GM12878 (cell line): ENCODE results near the gene SYT3. TPM values are rescaled to one million over a fixed set of nuclear protein-coding genes. Genes with fewer than 3 reads are reported as not detected.

Experiments
- ATAC-seq: fragments of 200-7000 bp; cut with Tn5 transposase; 3 replicates; pipeline ENCODE4 v1.9.1; 2020; ENCODE audit warnings: mild to moderate bottlenecking, moderate library complexity
- BruUV-seq: library from RNA; stranded (reverse); fragments of 400-500 nt; replicated peaks from 2 replicates; lab custom pipeline; 2021; lab: Mats Ljungman, UMichigan
- CTCF ChIA-PET: fragments of 300-600 bp; sonication (Branson Sonifier 250); formaldehyde crosslinking; extraction: SDS; loops from one replicate; lab custom pipeline; 2021; ENCODE audit warnings: inconsistent platforms; lab: Yijun Ruan, JAX
- POLR2A ChIA-PET: fragments of 350-600 bp; formaldehyde crosslinking; extraction: SDS; loops from one replicate; lab custom pipeline; 2021; ENCODE audit warnings: inconsistent platforms; lab: Charles Lee
- RAD21 ChIA-PET: fragments of 300-600 bp; sonication (Branson Sonifier 250); formaldehyde crosslinking; loops from one replicate; lab custom pipeline; 2023; ENCODE audit warnings: antibody characterized with exemption; ENCODE audit not compliant: unreplicated experiment; lab: Charles Lee
- SMC1A ChIA-PET: fragments of 300-600 bp; sonication (Branson Sonifier 250); formaldehyde crosslinking; loops from one replicate; lab custom pipeline; 2023; ENCODE audit not compliant: unreplicated experiment, uncharacterized antibody; lab: Charles Lee
- DNase-seq: peaks from one replicate; pipeline ENCODE4 v3.0.0-alpha.2; 2011; ENCODE audit warnings: low read depth, low spot score
- FAIRE-seq: peaks from 3 replicates; lab custom pipeline; 2011; peaks lifted over from hg19 to GRCh38; lab: Jason Lieb, UNC
- H2AFZ ChIP-seq: 2 replicates; pipeline ENCODE4 v1.6.0; 2011; ENCODE audit warnings: low read depth, low read length, control low read depth; ENCODE audit not compliant: control insufficient read depth
- H3K27ac ChIP-seq: 2 replicates; pipeline ENCODE4 v1.5.1; 2011; ENCODE audit warnings: control low read depth; ENCODE audit not compliant: control insufficient read depth, insufficient read depth
- H3K27me3 ChIP-seq, 2 experiments: replicated peaks in 1 of 2; 2 replicates each; pipeline versions ENCODE4 v1.6.0 to v1.6.1; 2011; ENCODE audit warnings: low read length in 1 of 2; ENCODE audit not compliant: control insufficient read depth in 2 of 2, insufficient read depth in 2 of 2
- H3K36me3 ChIP-seq, 2 experiments: 2 replicates each; pipeline ENCODE4 v1.5.1; 2011; ENCODE audit warnings: low read length in 1 of 2; ENCODE audit not compliant: control insufficient read depth in 2 of 2, insufficient read depth in 2 of 2
- H3K4me1 ChIP-seq: 2 replicates; pipeline ENCODE4 v1.6.1; 2011; ENCODE audit warnings: mild to moderate bottlenecking, low read length, moderate library complexity, mixed read lengths; ENCODE audit not compliant: control insufficient read depth, insufficient read depth
- H3K4me2 ChIP-seq: 2 replicates; pipeline ENCODE4 v1.6.0; 2011; ENCODE audit warnings: control low read depth; ENCODE audit not compliant: control insufficient read depth, insufficient read depth
- H3K4me3 ChIP-seq: fragments of 200-600 bp; sonication (generic); 2 replicates; pipeline ENCODE4 v1.5.1; 2016
- H3K79me2 ChIP-seq: 2 replicates; pipeline ENCODE4 v1.6.0; 2011; ENCODE audit warnings: low read length; ENCODE audit not compliant: control insufficient read depth, insufficient read depth
- H3K9ac ChIP-seq: 2 replicates; pipeline ENCODE4 v1.8.0; 2011; ENCODE audit warnings: low read length, control low read depth, mixed read lengths; ENCODE audit not compliant: control insufficient read depth, insufficient read depth
- H3K9me3 ChIP-seq: replicated peaks from 3 replicates; pipeline ENCODE4 v1.5.1; 2011; ENCODE audit warnings: mild to moderate bottlenecking, low read length; ENCODE audit not compliant: control insufficient read depth, insufficient read depth
- H4K20me1 ChIP-seq: 2 replicates; pipeline ENCODE4 v1.6.0; 2011; ENCODE audit not compliant: control insufficient read depth, insufficient read depth
- CBX5 ChIP-seq: sonication (generic); IDR thresholded peaks from 2 replicates; pipeline ENCODE4 v1.6.1; 2016; ENCODE audit warnings: low read depth, moderate library complexity, mild to moderate bottlenecking, inconsistent platforms
- CTCF ChIP-seq, 3 experiments: IDR thresholded peaks in 2 of 3; conservative IDR thresholded peaks in 1 of 3; 2 replicates each; pipeline ENCODE4 v1.5.1; 2011; ENCODE audit warnings: low read depth in 3 of 3, low read length in 3 of 3, mild to moderate bottlenecking in 3 of 3, control low read depth in 2 of 3, moderate library complexity in 2 of 3, inconsistent platforms in 1 of 3, mixed read lengths in 1 of 3; ENCODE audit not compliant: control insufficient read depth in 2 of 3, insufficient read depth in 1 of 3; ENCODE audit errors: extremely low read depth in 1 of 3
- HDAC6 ChIP-seq: fragments of 200-600 bp; sonication (generic); IDR thresholded peaks from one replicate; pipeline ENCODE4 v1.8.0; 2017; ENCODE audit warnings: antibody characterized with exemption; ENCODE audit not compliant: unreplicated experiment
- MYC ChIP-seq: IDR thresholded peaks from 2 replicates; pipeline ENCODE4 v1.6.1; 2011; ENCODE audit warnings: mild to moderate bottlenecking, low read length, moderate library complexity, inconsistent platforms; ENCODE audit not compliant: insufficient read depth, insufficient replicate concordance, insufficient read length, severe bottlenecking
- NR2C1 ChIP-seq: fragments of 450-650 bp; IDR thresholded peaks from 2 replicates; pipeline ENCODE4 v1.6.1; 2017; ENCODE audit warnings: antibody characterized with exemption, mild to moderate bottlenecking, moderate library complexity
- POLR2A ChIP-seq: IDR thresholded peaks from 2 replicates; pipeline ENCODE4 v1.6.1; 2011; ENCODE audit warnings: low read depth, mild to moderate bottlenecking, low read length
- RAD21 ChIP-seq: IDR thresholded peaks from 2 replicates; pipeline ENCODE4 v1.6.1; 2011; ENCODE audit warnings: mild to moderate bottlenecking, low read depth, low read length, moderate library complexity; ENCODE audit not compliant: insufficient read depth
- SIX5 ChIP-seq: IDR thresholded peaks from 2 replicates; pipeline ENCODE4 v1.6.1; 2011; ENCODE audit warnings: mild to moderate bottlenecking, low read depth, low read length, moderate library complexity; ENCODE audit not compliant: severe bottlenecking
- SPI1 ChIP-seq: IDR thresholded peaks from 2 replicates; pipeline ENCODE4 v1.6.1; 2011; ENCODE audit warnings: low read depth, mild to moderate bottlenecking, low read length, moderate library complexity, borderline replicate concordance; ENCODE audit not compliant: insufficient read depth
- SREBF1 ChIP-seq: IDR thresholded peaks from 2 replicates; pipeline ENCODE4 v1.6.1; 2012; ENCODE audit warnings: mild to moderate bottlenecking, low read length
- STAT3 ChIP-seq: IDR thresholded peaks from 2 replicates; pipeline ENCODE4 v1.6.1; 2011; ENCODE audit warnings: low read depth, low read length, improper control_type of control experiment
- SUPT20H ChIP-seq: IDR thresholded peaks from 2 replicates; pipeline ENCODE4 v1.6.1; 2011; ENCODE audit warnings: low read depth, mild to moderate bottlenecking, low read length, moderate library complexity, borderline replicate concordance; ENCODE audit not compliant: control insufficient read depth
- TCF7 ChIP-seq: IDR thresholded peaks from 2 replicates; pipeline ENCODE4 v1.6.1; 2014; ENCODE audit warnings: antibody characterized with exemption, borderline replicate concordance
- ZBTB4 ChIP-seq: fragments of 450-650 bp; formaldehyde crosslinking; IDR thresholded peaks from 2 replicates; pipeline ENCODE4 v1.4.0; 2022; ENCODE audit warnings: mild to moderate bottlenecking, moderate library complexity
- ZSCAN29 ChIP-seq: fragments of 450-650 bp; IDR thresholded peaks from 2 replicates; pipeline ENCODE4 v1.6.1; 2017; ENCODE audit warnings: mild to moderate bottlenecking, moderate library complexity
- WGBS: methylation state at CpG from one replicate; pipeline ENCODE4 v1.1.6; 2016; ENCODE audit warnings: low lambda C conversion rate; ENCODE audit not compliant: insufficient replicate concordance, insufficient coverage; ENCODE audit errors: missing lambda C conversion rate; 5-methylcytosine and 5-hydroxymethylcytosine counted together
- in situ Hi-C: fragments of 300-500 bp; cut with MboI; formaldehyde crosslinking; loops from 9 replicates; pipeline ENCODE4 v1.14.3; 2018; ENCODE audit warnings: mixed read lengths
- intact Hi-C: fragments of 100-400 bp; cut with micrococcal nuclease; formaldehyde crosslinking; loops from one replicate; pipeline ENCODE4 v1.14.2; 2022; ENCODE audit not compliant: unreplicated experiment
- polyA plus RNA-seq, 11 experiments: library from polyadenylated mRNA; depleted of rRNA in 4 of 11; unstranded in 6 of 11; stranded (reverse) in 5 of 11; fragments of >200 nt; fragmentation: Nextera tagmentation in 4 of 11; fragmentation: Illumina TruSeq in 1 of 11; extraction: Ambion mirVana in 4 of 11; extraction: Trizol in 1 of 11; gene quantifications; 1 replicate in 1 of 11; 2 replicates in 10 of 11; pipeline versions ENCODE4 v1.2.1 to v1.2.3, GENCODE V29; 2011 to 2016; ENCODE audit warnings: inconsistent platforms in 2 of 11, missing spikeins in 2 of 11, low read depth in 1 of 11
- total RNA-seq, 4 experiments: library from RNA; depleted of rRNA in 3 of 4; stranded (reverse); fragments of >200 nt in 3 of 4; fragmentation: Illumina TruSeq in 1 of 4; extraction: Trizol in 1 of 4; gene quantifications; 2 replicates each; pipeline versions ENCODE4 v1.2.1 to v1.2.3, GENCODE V29; 2013 to 2021

SYT3 gene
- total and polyA plus RNA-seq, 10 of the 15 experiments (the other 5 are each of a cell fraction or from before 2014, with no cell fraction given): 0.05 to 0.18 TPM; not detected in 8

DNA sequence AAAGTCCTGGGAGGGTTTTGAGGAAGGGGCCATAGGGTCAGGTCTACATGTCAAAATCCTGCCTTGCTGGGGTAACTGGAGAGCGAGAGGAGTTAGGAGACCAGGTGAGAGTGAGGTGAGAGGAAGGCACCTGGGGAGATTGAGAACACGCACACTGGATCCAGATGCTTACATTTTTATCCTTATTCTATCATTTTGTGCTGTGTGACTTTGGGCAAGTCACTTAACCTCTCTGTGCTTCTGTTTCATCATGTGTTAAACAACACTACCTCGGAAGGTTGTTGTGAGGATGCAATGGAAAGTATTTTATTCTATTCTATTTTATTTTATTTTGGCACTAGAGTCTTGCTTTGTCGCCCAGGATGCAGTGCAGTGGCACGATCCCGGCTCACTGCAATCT, 13.0 kb upstream of the SYT3 start:
- CTCF ChIA-PET: no interaction called here
- POLR2A ChIA-PET: no interaction called here
- 68% methylated on average over 6 of the region's 6 CpGs for WGBS
- BruUV-seq: no TSS peak
- Histone ChIP-seq H4K20me1 (no peaks in the 10 kb centered on the region), H3K4me1 (no peaks in the 10 kb centered on the region), H3K9ac (no peak overlapping the region), H3K36me3 (no peaks in the 10 kb centered on the region), H2AFZ (no peak overlapping the region), H3K27ac (no peak overlapping the region), H3K79me2 (no peaks in the 10 kb centered on the region), H3K9me3 (no peaks in the 10 kb centered on the region; the same call in 2 of the 3 replicates), H3K4me2 (no peak overlapping the region), H3K27me3 (no peaks in the 10 kb centered on the region), H3K4me3 (no peak overlapping the region)
- no peak for DNase-seq
- SMC1A ChIA-PET: no interaction called here
- no peak for ATAC-seq
- no peak for FAIRE-seq
- intact Hi-C loops: no loop called here
- in situ Hi-C loops: no loop called here
- RAD21 ChIA-PET: no interaction called here
- TF ChIP-seq SUPT20H (no peak), POLR2A (no peak), STAT3 (no peak), HDAC6 (no peak), CBX5 (no peak), ZSCAN29 (no peak), SREBF1 (no peak), RAD21 (no peak), MYC (no peak), SPI1 (no peak)

- no peaks in the 10 kb centered on the region for H3K27me3 ChIP-seq
- no peaks in the 10 kb centered on the region for H3K79me2 ChIP-seq
- no peak overlapping the region for H3K4me3 ChIP-seq
- no peak overlapping the region for H3K27ac ChIP-seq
- ChIA-PET CTCF (interaction anchor here (0.5 to 0.6 kb wide), 2 partner anchors 20 to 416 kb away, joined by 3 to 4 read pairs; no protein-coding TSS in a partner anchor), SMC1A (interaction anchor here (0.6 kb wide), 1 partner anchor 239 kb away, joined by 3 read pairs; no protein-coding TSS in a partner anchor), POLR2A (no interaction called here), RAD21 (no interaction called here)
- no peak overlapping the region for H3K4me2 ChIP-seq
- intact Hi-C loops: no loop called here
- no peaks in the 10 kb centered on the region for H3K4me1 ChIP-seq
- DNase-seq: no peak
- no peak for ATAC-seq
- H2AFZ ChIP-seq: no peak overlapping the region
- H3K36me3 ChIP-seq: no peaks in the 10 kb centered on the region
- no peaks in the 10 kb centered on the region; the same call in 2 of the 3 replicates for H3K9me3 ChIP-seq
- FAIRE-seq: no peak
- WGBS: 63% methylated on average over 2 of the region's 2 CpGs
- H4K20me1 ChIP-seq: no peaks in the 10 kb centered on the region
- no TSS peak for BruUV-seq
- no peak overlapping the region for H3K9ac ChIP-seq
- in situ Hi-C loops: no loop called here
- no peak for TF ChIP-seq NR2C1
- TF ChIP-seq TCF7: no peak
- TF ChIP-seq SIX5: no peak
- no peak for TF ChIP-seq CTCF (IDR thresholded peaks at IDR 0.05 in 2 of 3, conservative IDR thresholded peaks at IDR 0.05 in 1 of 3; ENCODE audit: control insufficient read depth in 2 of 3, extremely low read depth in 1 of 3, insufficient read depth in 1 of 3, low read depth in 3 of 3, low read length in 3 of 3)
- no peak for TF ChIP-seq ZBTB4 (CRISPR knock-in tag)
These were observed 11.5 kb upstream of the SYT3 start for GRCh38 chr19:50651174-50651573.
